GM23338 (cell line): ENCODE data around the gene MAN2A2. TPM values are rescaled to one million over a fixed set of nuclear protein-coding genes. Genes with fewer than 3 reads are reported as not detected.

Source experiments
- ATAC-seq: fragments of 200-7000 bp; cut with Tn5 transposase; 3 replicates; pipeline ENCODE4 v1.9.1; 2020
- DNase-seq: peaks from one replicate; pipeline ENCODE4 v3.0.0-alpha.2; 2015; ENCODE audit warnings: low spot score
- H2AFZ ChIP-seq: fragments of 200-600 bp; sonication (generic); 2 replicates; pipeline ENCODE4 v1.8.0; 2016; ENCODE audit warnings: antibody characterized with exemption, mild to moderate bottlenecking, moderate library complexity
- H3F3A ChIP-seq: fragments of 200-600 bp; sonication (generic); replicated peaks from 2 replicates; pipeline ENCODE4 v1.8.0; 2017; ENCODE audit warnings: antibody characterized with exemption, mixed run types, low read depth
- H3K27ac ChIP-seq: fragments of 200-600 bp; sonication (generic); 2 replicates; pipeline ENCODE4 v1.6.1; 2016; ENCODE audit warnings: low read depth
- H3K27me3 ChIP-seq: fragments of 200-600 bp; sonication (generic); 2 replicates; pipeline ENCODE4 v1.8.0; 2016; ENCODE audit warnings: mild to moderate bottlenecking, mixed run types, moderate library complexity; ENCODE audit not compliant: insufficient read depth
- H3K36me3 ChIP-seq: fragments of 200-600 bp; sonication (generic); 2 replicates; pipeline ENCODE4 v1.8.0; 2016; ENCODE audit warnings: mild to moderate bottlenecking; ENCODE audit not compliant: insufficient read depth
- H3K4me1 ChIP-seq: fragments of 200-600 bp; sonication (generic); 2 replicates; pipeline ENCODE4 v1.8.0; 2016; ENCODE audit warnings: mild to moderate bottlenecking, moderate library complexity; ENCODE audit not compliant: insufficient read depth
- H3K4me2 ChIP-seq: fragments of 200-600 bp; sonication (generic); 2 replicates; pipeline ENCODE4 v1.7.1; 2017; ENCODE audit warnings: mixed run types
- H3K4me3 ChIP-seq: fragments of 200-600 bp; sonication (generic); 2 replicates; pipeline ENCODE4 v1.6.1; 2016; ENCODE audit warnings: mixed run types
- H3K79me2 ChIP-seq: fragments of 200-600 bp; sonication (generic); replicated peaks from 2 replicates; pipeline ENCODE4 v1.8.0; 2017; ENCODE audit warnings: mild to moderate bottlenecking; ENCODE audit not compliant: insufficient read depth
- H3K9me2 ChIP-seq: fragments of 200-600 bp; sonication (generic); 2 replicates; pipeline ENCODE4 v1.8.0; 2017; ENCODE audit not compliant: insufficient read depth
- H4K20me1 ChIP-seq: fragments of 200-600 bp; sonication (generic); replicated peaks from 2 replicates; pipeline ENCODE4 v1.8.0; 2017; ENCODE audit warnings: mild to moderate bottlenecking; ENCODE audit not compliant: insufficient read depth
- H3K27ac Mint-ChIP-seq: 2 replicates; pipeline ENCODE4 v1.8.0; 2020; ENCODE audit warnings: inconsistent platforms, mild to moderate bottlenecking, moderate library complexity, mixed read lengths
- H3K27me3 Mint-ChIP-seq: 3 replicates; pipeline ENCODE4 v1.8.0; 2022; ENCODE audit warnings: low read depth, mild to moderate bottlenecking, moderate library complexity, mixed read lengths, inconsistent platforms; ENCODE audit not compliant: insufficient read depth, poor library complexity
- H3K36me3 Mint-ChIP-seq: 3 replicates; pipeline ENCODE4 v1.8.0; 2021; ENCODE audit warnings: low read depth, mild to moderate bottlenecking, inconsistent platforms, moderate library complexity, mixed read lengths
- H3K4me1 Mint-ChIP-seq: 3 replicates; pipeline ENCODE4 v1.8.0; 2020; ENCODE audit warnings: mild to moderate bottlenecking, inconsistent platforms, mixed read lengths
- H3K4me3 Mint-ChIP-seq: 3 replicates; pipeline ENCODE4 v1.8.0; 2021; ENCODE audit warnings: moderate library complexity, mild to moderate bottlenecking, inconsistent platforms, mixed read lengths
- H3K9me3 Mint-ChIP-seq: 3 replicates; pipeline ENCODE4 v1.8.0; 2020; ENCODE audit warnings: moderate library complexity, mild to moderate bottlenecking, inconsistent platforms, mixed read lengths
- CREB1 ChIP-seq: fragments of 250-450 bp; sonication (Bioruptor Pico); IDR thresholded peaks from 2 replicates; pipeline ENCODE4 v1.5.0; 2020; ENCODE audit warnings: low read depth, mild to moderate bottlenecking, moderate library complexity
- EZH2 ChIP-seq: fragments of 200-600 bp; sonication (generic); IDR thresholded peaks from one replicate; pipeline ENCODE4 v1.8.0; 2017; ENCODE audit warnings: antibody characterized with exemption, mild to moderate bottlenecking, low read depth; ENCODE audit not compliant: unreplicated experiment
- EZH2phosphoT487 ChIP-seq: fragments of 200-600 bp; sonication (generic); IDR thresholded peaks from one replicate; pipeline ENCODE4 v1.8.1; 2018; ENCODE audit warnings: antibody characterized with exemption; ENCODE audit not compliant: unreplicated experiment
- JUNB ChIP-seq: IDR thresholded peaks from one replicate; pipeline ENCODE4 v1.6.1; 2016; ENCODE audit warnings: antibody characterized with exemption; ENCODE audit not compliant: unreplicated experiment
- NANOG ChIP-seq: IDR thresholded peaks from 2 replicates; pipeline ENCODE4 v1.6.1; 2016; ENCODE audit warnings: antibody characterized with exemption, borderline replicate concordance
- POLR2AphosphoS5 ChIP-seq: IDR thresholded peaks from 2 replicates; pipeline ENCODE4 v1.6.1; 2016; ENCODE audit warnings: antibody characterized with exemption, low read depth
- STAT1 ChIP-seq: IDR thresholded peaks from one replicate; pipeline ENCODE4 v1.6.1; 2016; ENCODE audit warnings: antibody characterized with exemption; ENCODE audit not compliant: unreplicated experiment
- ZNF114 ChIP-seq: fragments of 250-450 bp; sonication (Bioruptor Pico); IDR thresholded peaks from 2 replicates; pipeline ENCODE4 v1.5.0; 2020; ENCODE audit warnings: mild to moderate bottlenecking, moderate library complexity
- ZNF331 ChIP-seq: fragments of 250-450 bp; sonication (Bioruptor Pico); IDR thresholded peaks from 2 replicates; pipeline ENCODE4 v1.5.0; 2020; ENCODE audit warnings: low read depth, mild to moderate bottlenecking, moderate library complexity
- polyA plus RNA-seq: library from polyadenylated mRNA; unstranded; fragments of >200 nt; fragmentation: Nextera tagmentation; extraction: Ambion mirVana; gene quantifications from 2 replicates; pipeline ENCODE4 v1.2.1, GENCODE V29; 2016
- total RNA-seq: library from RNA; depleted of rRNA; stranded (reverse); fragments of >200 nt; shearing (Covaris generic); gene quantifications from 2 replicates; pipeline ENCODE4 v1.2.3, GENCODE V29; 2014
- TF ChIP-seq, protein P1 (sequence below), 2 experiments: fragments of 200-600 bp in 1 of 2; sonication (generic) in 1 of 2; conservative IDR thresholded peaks; 2 replicates each; pipeline versions ENCODE4 v1.5.1 to v1.6.1; 2016 to 2017; ENCODE audit warnings: antibody characterized with exemption in 2 of 2, low read depth in 2 of 2, mild to moderate bottlenecking in 2 of 2, moderate library complexity in 1 of 2
- TF ChIP-seq, protein P2 (sequence below): IDR thresholded peaks from 2 replicates; pipeline ENCODE4 v1.6.1; 2016; ENCODE audit warnings: antibody characterized with exemption
- TF ChIP-seq, protein P3 (sequence below): IDR thresholded peaks from one replicate; pipeline ENCODE4 v1.6.1; 2018; ENCODE audit warnings: antibody characterized with exemption; ENCODE audit not compliant: unreplicated experiment
- TF ChIP-seq, protein P4 (sequence below): fragments of 250-450 bp; sonication (Bioruptor Pico); IDR thresholded peaks from 2 replicates; pipeline ENCODE4 v1.5.0; 2020; ENCODE audit warnings: mild to moderate bottlenecking, moderate library complexity

MAN2A2 gene
- total and polyA plus RNA-seq, 2 experiments from 2014 or later: 8.2 to 17.1 TPM

DNA sequence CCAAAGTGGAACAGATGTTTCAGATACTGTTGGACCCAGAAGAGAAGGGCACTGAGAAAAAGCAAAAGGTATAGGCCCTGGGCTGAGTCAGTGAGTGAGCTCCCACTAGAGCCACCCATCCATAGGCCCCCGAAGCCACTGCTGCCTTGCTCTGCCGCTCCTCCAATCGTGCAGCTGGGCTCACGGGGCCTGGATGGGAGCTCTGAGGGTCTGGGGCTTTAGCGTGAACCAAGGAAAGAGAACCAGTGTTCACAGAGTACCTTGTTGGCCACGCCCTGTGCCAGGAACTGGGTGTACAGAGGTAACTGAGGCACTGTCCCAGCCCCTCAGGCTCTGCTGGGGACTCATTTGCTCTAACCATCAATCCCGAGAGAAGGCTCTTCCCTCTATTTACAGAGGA lies 36.7 kb downstream of the MAN2A2 start:
- DNase-seq (no peak), ATAC-seq (no peak)
- Mint-ChIP-seq H3K27ac (no peak overlapping the region), H3K4me1 (peaks cover 10% of the 10 kb centered on the region), H3K4me3 (no peak overlapping the region), H3K27me3 (peaks cover 9% of the 10 kb centered on the region), H3K9me3 (no peaks in the 10 kb centered on the region), H3K36me3 (peaks cover 60% of the 10 kb centered on the region)
- H3K9me2 ChIP-seq: no peaks in the 10 kb centered on the region
- H3K27ac ChIP-seq: no peak overlapping the region
- H3K4me2 ChIP-seq: no peak overlapping the region
- TF ChIP-seq EZH2 (no peak), ZNF331 (CRISPR knock-in tag) (no peak), EZH2phosphoT487 (no peak), NANOG (no peak), STAT1 (no peak), POLR2AphosphoS5 (no peak), JUNB (no peak), CREB1 (CRISPR knock-in tag) (no peak), ZNF114 (CRISPR knock-in tag) (no peak)
- TF ChIP-seq, protein P1, sequence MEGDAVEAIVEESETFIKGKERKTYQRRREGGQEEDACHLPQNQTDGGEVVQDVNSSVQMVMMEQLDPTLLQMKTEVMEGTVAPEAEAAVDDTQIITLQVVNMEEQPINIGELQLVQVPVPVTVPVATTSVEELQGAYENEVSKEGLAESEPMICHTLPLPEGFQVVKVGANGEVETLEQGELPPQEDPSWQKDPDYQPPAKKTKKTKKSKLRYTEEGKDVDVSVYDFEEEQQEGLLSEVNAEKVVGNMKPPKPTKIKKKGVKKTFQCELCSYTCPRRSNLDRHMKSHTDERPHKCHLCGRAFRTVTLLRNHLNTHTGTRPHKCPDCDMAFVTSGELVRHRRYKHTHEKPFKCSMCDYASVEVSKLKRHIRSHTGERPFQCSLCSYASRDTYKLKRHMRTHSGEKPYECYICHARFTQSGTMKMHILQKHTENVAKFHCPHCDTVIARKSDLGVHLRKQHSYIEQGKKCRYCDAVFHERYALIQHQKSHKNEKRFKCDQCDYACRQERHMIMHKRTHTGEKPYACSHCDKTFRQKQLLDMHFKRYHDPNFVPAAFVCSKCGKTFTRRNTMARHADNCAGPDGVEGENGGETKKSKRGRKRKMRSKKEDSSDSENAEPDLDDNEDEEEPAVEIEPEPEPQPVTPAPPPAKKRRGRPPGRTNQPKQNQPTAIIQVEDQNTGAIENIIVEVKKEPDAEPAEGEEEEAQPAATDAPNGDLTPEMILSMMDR (conservative IDR thresholded peaks at IDR 0.05; ENCODE audit: low read depth in 2 of 2): no peak
- TF ChIP-seq, protein P2, sequence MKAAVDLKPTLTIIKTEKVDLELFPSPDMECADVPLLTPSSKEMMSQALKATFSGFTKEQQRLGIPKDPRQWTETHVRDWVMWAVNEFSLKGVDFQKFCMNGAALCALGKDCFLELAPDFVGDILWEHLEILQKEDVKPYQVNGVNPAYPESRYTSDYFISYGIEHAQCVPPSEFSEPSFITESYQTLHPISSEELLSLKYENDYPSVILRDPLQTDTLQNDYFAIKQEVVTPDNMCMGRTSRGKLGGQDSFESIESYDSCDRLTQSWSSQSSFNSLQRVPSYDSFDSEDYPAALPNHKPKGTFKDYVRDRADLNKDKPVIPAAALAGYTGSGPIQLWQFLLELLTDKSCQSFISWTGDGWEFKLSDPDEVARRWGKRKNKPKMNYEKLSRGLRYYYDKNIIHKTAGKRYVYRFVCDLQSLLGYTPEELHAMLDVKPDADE: no peak
- TF ChIP-seq, protein P3, sequence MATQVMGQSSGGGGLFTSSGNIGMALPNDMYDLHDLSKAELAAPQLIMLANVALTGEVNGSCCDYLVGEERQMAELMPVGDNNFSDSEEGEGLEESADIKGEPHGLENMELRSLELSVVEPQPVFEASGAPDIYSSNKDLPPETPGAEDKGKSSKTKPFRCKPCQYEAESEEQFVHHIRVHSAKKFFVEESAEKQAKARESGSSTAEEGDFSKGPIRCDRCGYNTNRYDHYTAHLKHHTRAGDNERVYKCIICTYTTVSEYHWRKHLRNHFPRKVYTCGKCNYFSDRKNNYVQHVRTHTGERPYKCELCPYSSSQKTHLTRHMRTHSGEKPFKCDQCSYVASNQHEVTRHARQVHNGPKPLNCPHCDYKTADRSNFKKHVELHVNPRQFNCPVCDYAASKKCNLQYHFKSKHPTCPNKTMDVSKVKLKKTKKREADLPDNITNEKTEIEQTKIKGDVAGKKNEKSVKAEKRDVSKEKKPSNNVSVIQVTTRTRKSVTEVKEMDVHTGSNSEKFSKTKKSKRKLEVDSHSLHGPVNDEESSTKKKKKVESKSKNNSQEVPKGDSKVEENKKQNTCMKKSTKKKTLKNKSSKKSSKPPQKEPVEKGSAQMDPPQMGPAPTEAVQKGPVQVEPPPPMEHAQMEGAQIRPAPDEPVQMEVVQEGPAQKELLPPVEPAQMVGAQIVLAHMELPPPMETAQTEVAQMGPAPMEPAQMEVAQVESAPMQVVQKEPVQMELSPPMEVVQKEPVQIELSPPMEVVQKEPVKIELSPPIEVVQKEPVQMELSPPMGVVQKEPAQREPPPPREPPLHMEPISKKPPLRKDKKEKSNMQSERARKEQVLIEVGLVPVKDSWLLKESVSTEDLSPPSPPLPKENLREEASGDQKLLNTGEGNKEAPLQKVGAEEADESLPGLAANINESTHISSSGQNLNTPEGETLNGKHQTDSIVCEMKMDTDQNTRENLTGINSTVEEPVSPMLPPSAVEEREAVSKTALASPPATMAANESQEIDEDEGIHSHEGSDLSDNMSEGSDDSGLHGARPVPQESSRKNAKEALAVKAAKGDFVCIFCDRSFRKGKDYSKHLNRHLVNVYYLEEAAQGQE: no peak
- TF ChIP-seq, protein P4, sequence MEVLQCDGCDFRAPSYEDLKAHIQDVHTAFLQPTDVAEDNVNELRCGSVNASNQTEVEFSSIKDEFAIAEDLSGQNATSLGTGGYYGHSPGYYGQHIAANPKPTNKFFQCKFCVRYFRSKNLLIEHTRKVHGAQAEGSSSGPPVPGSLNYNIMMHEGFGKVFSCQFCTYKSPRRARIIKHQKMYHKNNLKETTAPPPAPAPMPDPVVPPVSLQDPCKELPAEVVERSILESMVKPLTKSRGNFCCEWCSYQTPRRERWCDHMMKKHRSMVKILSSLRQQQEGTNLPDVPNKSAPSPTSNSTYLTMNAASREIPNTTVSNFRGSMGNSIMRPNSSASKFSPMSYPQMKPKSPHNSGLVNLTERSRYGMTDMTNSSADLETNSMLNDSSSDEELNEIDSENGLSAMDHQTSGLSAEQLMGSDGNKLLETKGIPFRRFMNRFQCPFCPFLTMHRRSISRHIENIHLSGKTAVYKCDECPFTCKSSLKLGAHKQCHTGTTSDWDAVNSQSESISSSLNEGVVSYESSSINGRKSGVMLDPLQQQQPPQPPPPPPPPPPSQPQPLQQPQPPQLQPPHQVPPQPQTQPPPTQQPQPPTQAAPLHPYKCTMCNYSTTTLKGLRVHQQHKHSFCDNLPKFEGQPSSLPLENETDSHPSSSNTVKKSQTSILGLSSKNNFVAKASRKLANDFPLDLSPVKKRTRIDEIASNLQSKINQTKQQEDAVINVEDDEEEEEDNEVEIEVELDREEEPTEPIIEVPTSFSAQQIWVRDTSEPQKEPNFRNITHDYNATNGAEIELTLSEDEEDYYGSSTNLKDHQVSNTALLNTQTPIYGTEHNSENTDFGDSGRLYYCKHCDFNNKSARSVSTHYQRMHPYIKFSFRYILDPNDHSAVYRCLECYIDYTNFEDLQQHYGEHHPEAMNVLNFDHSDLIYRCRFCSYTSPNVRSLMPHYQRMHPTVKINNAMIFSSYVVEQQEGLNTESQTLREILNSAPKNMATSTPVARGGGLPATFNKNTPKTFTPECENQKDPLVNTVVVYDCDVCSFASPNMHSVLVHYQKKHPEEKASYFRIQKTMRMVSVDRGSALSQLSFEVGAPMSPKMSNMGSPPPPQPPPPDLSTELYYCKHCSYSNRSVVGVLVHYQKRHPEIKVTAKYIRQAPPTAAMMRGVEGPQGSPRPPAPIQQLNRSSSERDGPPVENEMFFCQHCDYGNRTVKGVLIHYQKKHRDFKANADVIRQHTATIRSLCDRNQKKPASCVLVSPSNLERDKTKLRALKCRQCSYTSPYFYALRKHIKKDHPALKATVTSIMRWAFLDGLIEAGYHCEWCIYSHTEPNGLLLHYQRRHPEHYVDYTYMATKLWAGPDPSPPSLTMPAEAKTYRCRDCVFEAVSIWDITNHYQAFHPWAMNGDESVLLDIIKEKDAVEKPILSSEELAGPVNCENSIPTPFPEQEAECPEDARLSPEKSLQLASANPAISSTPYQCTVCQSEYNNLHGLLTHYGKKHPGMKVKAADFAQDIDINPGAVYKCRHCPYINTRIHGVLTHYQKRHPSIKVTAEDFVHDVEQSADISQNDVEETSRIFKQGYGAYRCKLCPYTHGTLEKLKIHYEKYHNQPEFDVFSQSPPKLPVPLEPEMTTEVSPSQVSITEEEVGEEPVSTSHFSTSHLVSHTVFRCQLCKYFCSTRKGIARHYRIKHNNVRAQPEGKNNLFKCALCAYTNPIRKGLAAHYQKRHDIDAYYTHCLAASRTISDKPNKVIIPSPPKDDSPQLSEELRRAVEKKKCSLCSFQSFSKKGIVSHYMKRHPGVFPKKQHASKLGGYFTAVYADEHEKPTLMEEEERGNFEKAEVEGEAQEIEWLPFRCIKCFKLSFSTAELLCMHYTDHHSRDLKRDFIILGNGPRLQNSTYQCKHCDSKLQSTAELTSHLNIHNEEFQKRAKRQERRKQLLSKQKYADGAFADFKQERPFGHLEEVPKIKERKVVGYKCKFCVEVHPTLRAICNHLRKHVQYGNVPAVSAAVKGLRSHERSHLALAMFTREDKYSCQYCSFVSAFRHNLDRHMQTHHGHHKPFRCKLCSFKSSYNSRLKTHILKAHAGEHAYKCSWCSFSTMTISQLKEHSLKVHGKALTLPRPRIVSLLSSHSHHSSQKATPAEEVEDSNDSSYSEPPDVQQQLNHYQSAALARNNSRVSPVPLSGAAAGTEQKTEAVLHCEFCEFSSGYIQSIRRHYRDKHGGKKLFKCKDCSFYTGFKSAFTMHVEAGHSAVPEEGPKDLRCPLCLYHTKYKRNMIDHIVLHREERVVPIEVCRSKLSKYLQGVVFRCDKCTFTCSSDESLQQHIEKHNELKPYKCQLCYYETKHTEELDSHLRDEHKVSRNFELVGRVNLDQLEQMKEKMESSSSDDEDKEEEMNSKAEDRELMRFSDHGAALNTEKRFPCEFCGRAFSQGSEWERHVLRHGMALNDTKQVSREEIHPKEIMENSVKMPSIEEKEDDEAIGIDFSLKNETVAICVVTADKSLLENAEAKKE (CRISPR knock-in tag): no peak
- no peak overlapping the region for H3K4me3 ChIP-seq
- H3K79me2 ChIP-seq: no peaks in the 10 kb centered on the region; the same call in 1 of the 2 replicates
- no peak overlapping the region for H2AFZ ChIP-seq
- no peaks in the 10 kb centered on the region; the same call in 1 of the 2 replicates for H4K20me1 ChIP-seq
- peaks cover 6% of the 10 kb centered on the region; the same call in 1 of the 2 replicates for H3K4me1 ChIP-seq
- H3F3A ChIP-seq: peaks cover 1% of the 10 kb centered on the region; the same call in 1 of the 2 replicates
- peaks cover 17% of the 10 kb centered on the region for H3K36me3 ChIP-seq
- no peaks in the 10 kb centered on the region for H3K27me3 ChIP-seq
